HL-60/S4 treated with retinoic acid at 250 ng/mL for 4 days and 3 days (cell line): ENCODE data around the gene RFNG.

ENCODE experiments used
- in situ Hi-C: fragments of 300-500 bp; cut with MboI; formaldehyde crosslinking; loops from 2 replicates; pipeline ENCODE4 v1.7.0; 2022; ENCODE audit warnings: low sequenced_read_pairs

RFNG gene

GRCh38 chr17:82051776-82052637 is at the start of gene RFNG, which contains the start of gene GPS1:
Gene RFNG (minus strand): TSS chr17:82051811. CDS start chr17:82051766, 45 bp downstream.
Gene GPS1 (plus strand): TSS chr17:82051898. CDS start chr17:82051932, 34 bp downstream.
- in situ Hi-C loops = no loop called here

GRCh38 chr17:82101301-82101715 is 49.7 kb upstream of the RFNG start:
- in situ Hi-C loops = no loop called here

- in situ Hi-C loops = no loop called here
These were observed 49.1 kb upstream of the RFNG start for GRCh38 chr17:82100502-82101298.

- in situ Hi-C loops = no loop called here
These were observed 47.5 kb upstream of the RFNG start for GRCh38 chr17:82098939-82099763.

GRCh38 chr17:82098169-82098938 is 46.7 kb upstream of the RFNG start, which contains the start of gene FASN:
Gene FASN (minus strand): TSS chr17:82098236. CDS start chr17:82096445, 1,791 bp downstream.
- in situ Hi-C loops = no loop called here

- in situ Hi-C loops = no loop called here
These were observed 46.2 kb upstream of the RFNG start for GRCh38 chr17:82097919-82098168.

GRCh38 chr17:82097184-82097918 is 45.7 kb upstream of the RFNG start:
- in situ Hi-C loops = no loop called here

- in situ Hi-C loops = no loop called here
These were observed 45.1 kb upstream of the RFNG start for GRCh38 chr17:82096709-82097183.

GRCh38 chr17:82095777-82096708 is 44.4 kb upstream of the RFNG start:
- in situ Hi-C loops = no loop called here

GRCh38 chr17:82094931-82095776 is 43.5 kb upstream of the RFNG start:
- in situ Hi-C loops = no loop called here

GRCh38 chr17:82092995-82093751 is 41.6 kb upstream of the RFNG start:
- in situ Hi-C loops = no loop called here

GRCh38 chr17:82092628-82092994 is 41.0 kb upstream of the RFNG start:
- in situ Hi-C loops = no loop called here

- in situ Hi-C loops = no loop called here
These were observed 40.5 kb upstream of the RFNG start for GRCh38 chr17:82092094-82092586.

GRCh38 chr17:82091264-82092066 is 39.9 kb upstream of the RFNG start:
- in situ Hi-C loops = no loop called here

GRCh38 chr17:82090549-82091263 is 39.1 kb upstream of the RFNG start:
- in situ Hi-C loops = no loop called here
